SHP77 (cell line): ENCODE data around the gene MGME1.
"Not testable (repeated sequence)": the region's sequence is repeated elsewhere in the genome, so short reads cannot be mapped to it uniquely, and the experiment has no call there.

Source experiments
- DNase-seq, 2 experiments: peaks; one replicate each; lab custom pipeline; 2025; lab: John Stamatoyannopoulos, UW

Gene MGME1

GRCh38 chr20:17960400-17960885, 8.4 kb upstream of the MGME1 start:
- not testable (repeated sequence) for DNase-seq

- no peak for DNase-seq
These were observed 7.8 kb upstream of the MGME1 start for GRCh38 chr20:17960927-17961586.

GRCh38 chr20:17961587-17961940, 7.3 kb upstream of the MGME1 start:
- no peak for DNase-seq

GRCh38 chr20:17963114-17963897, 5.5 kb upstream of the MGME1 start:
- DNase-seq: no peak

GRCh38 chr20:17964073-17964472, 4.7 kb upstream of the MGME1 start:
- DNase-seq: no peak

GRCh38 chr20:17964632-17965031, 4.2 kb upstream of the MGME1 start:
- no peak for DNase-seq

- no peak for DNase-seq
These were observed 3.6 kb upstream of the MGME1 start for GRCh38 chr20:17965042-17965697.

GRCh38 chr20:17966432-17967310, 2.1 kb upstream of the MGME1 start:
- DNase-seq: peak; percentile 22 to 29

- no peak for DNase-seq
These were observed 1.1 kb upstream of the MGME1 start for GRCh38 chr20:17967521-17968365.

GRCh38 chr20:17969278-17969883, 563 bp downstream of the MGME1 start:
- DNase-seq: peak in 1 of 2 experiments; percentile 21

- peak in 1 of 2 experiments; percentile 26 for DNase-seq
These were observed 1.1 kb downstream of the MGME1 start for GRCh38 chr20:17969884-17970409.

- DNase-seq: no peak
These were observed 2.6 kb downstream of the MGME1 start for GRCh38 chr20:17971300-17972013.

GRCh38 chr20:17972121-17972520, 3.3 kb downstream of the MGME1 start:
- DNase-seq: no peak

GRCh38 chr20:17976305-17976704, 7.5 kb downstream of the MGME1 start:
- DNase-seq: no peak

- DNase-seq: no peak
These were observed 16.7 kb downstream of the MGME1 start for GRCh38 chr20:17985388-17986018.

GRCh38 chr20:17987988-17988387, 19.2 kb downstream of the MGME1 start:
- no peak for DNase-seq

- no peak for DNase-seq
These were observed 21.6 kb downstream of the MGME1 start for GRCh38 chr20:17990278-17990972.

- DNase-seq: no peak
These were observed 23.4 kb downstream of the MGME1 start for GRCh38 chr20:17992224-17992637.
